GM20000 (cell line): ENCODE results near the gene KLHL17.
A peak's percentile ranks its signal among the peaks of the same experiment; 100 is the strongest.
"Not testable (repeated sequence)": the region's sequence is repeated elsewhere in the genome, so short reads cannot be mapped to it uniquely, and the experiment has no call there.

Source experiments
- DNase-seq: peaks from one replicate; pipeline ENCODE4 v3.0.0; 2012; ENCODE audit warnings: low spot score
- TF ChIP-seq, protein P1 (sequence below): IDR thresholded peaks from 2 replicates; pipeline ENCODE4 v1.5.1; 2012; ENCODE audit warnings: mild to moderate bottlenecking, control low read depth; ENCODE audit errors: extremely low read depth, missing control alignments

The KLHL17 gene

DNA sequence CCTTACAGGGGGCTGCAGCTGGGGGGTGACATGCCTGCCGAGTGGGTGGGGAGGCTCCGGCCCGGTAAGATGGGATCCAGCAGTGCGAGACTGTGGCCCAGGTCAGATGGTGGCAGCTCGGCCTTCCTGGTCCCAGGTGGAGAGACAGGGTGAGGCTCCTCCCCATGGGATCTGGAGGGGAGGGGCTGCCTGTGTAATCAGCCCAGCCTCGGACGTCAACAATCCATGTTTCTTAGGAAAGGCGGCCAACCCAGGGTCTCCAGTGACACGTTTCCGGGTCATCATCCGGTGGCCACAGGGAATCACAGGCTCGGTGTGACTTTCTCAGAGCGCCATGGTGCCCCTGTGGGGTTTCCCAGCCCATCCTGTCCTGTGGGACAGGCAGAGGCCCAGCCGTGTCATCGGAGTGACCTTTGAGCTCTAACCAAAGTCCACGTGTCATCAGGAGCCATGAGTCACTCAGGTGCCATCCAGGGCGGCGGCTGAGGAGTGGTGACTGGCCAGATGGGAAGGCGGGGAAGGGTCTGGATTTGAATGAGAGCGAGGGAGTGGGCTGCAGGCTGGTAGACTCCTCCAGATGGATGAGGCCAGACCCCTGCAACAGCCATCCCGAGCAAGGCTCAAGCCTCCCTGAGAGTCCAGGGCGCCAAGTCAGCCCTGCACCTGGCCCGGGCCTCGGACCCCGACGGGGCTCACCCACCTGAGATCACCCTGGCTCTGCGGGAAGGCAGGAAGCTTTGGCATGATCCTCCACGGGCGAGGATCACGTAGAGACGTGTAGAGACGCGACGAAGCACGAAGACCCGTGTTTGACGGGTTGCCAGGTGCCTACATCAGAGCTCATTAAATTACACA is 46.1 kb downstream of the KLHL17 start:
- TF ChIP-seq, protein P1, sequence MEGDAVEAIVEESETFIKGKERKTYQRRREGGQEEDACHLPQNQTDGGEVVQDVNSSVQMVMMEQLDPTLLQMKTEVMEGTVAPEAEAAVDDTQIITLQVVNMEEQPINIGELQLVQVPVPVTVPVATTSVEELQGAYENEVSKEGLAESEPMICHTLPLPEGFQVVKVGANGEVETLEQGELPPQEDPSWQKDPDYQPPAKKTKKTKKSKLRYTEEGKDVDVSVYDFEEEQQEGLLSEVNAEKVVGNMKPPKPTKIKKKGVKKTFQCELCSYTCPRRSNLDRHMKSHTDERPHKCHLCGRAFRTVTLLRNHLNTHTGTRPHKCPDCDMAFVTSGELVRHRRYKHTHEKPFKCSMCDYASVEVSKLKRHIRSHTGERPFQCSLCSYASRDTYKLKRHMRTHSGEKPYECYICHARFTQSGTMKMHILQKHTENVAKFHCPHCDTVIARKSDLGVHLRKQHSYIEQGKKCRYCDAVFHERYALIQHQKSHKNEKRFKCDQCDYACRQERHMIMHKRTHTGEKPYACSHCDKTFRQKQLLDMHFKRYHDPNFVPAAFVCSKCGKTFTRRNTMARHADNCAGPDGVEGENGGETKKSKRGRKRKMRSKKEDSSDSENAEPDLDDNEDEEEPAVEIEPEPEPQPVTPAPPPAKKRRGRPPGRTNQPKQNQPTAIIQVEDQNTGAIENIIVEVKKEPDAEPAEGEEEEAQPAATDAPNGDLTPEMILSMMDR = no peak
- no peak for DNase-seq

- DNase-seq = not testable (repeated sequence)
Observed at GRCh38 chr1:1010131-1010530, 49.7 kb downstream of the KLHL17 start.

DNA sequence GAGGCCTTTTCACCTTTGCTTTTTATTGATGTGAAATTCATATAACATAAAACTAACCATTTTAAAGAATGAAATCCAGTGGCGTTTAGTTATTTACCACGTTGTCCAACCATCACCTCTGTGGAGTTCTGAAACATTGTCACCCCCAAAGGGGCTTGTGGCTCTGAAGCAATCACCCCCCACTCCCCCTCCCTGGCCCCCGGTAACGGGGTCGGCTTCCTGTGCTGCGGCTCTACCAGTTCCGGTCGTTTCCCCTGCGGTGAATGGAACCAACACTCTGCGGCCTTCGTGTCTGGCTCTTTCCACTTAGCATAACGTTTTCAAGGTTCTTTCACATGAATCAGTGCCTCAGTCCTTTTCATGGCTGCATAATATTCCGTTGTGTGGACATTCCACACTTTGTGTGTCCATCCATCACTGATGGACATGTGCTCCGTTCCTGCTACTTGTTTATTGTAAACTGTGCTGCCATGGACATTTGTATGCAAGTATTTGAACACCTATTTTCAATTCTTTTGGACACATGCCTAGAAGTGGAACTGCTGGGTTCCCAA is 51.1 kb downstream of the KLHL17 start:
- TF ChIP-seq, protein P1 = no peak
- no peak for DNase-seq

DNA sequence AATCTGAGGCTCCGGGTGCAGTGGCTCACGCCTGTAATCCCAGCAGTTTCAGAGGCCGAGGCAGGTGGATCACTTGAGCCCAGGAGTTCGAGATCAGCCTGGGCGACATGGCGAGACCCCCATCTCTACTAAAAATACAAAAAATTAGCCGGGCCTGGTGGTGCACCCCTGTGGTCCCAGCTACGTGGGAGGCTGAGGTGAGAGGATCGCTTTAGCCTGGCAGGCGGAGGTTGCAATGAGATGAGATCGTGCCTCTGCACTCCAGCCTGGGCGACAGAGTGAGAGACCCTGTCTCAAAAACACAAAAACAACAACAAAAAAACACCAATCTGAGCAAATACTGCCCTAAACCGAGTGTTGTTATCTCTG is 52.3 kb downstream of the KLHL17 start:
- DNase-seq = not testable (repeated sequence)

- peak; percentile 84 for DNase-seq
- TF ChIP-seq, protein P1 = no peak
Observed at GRCh38 chr1:1013105-1013921, 52.9 kb downstream of the KLHL17 start, which contains the start of gene ISG15. Gene ISG15, plus strand, starts transcription at chr1:1013497. Its CDS starts 77 bp downstream, at chr1:1013574.

- TF ChIP-seq, protein P1 = no peak
- DNase-seq = peak; percentile 62
Observed at GRCh38 chr1:1013922-1014648, 53.7 kb downstream of the KLHL17 start.

DNA sequence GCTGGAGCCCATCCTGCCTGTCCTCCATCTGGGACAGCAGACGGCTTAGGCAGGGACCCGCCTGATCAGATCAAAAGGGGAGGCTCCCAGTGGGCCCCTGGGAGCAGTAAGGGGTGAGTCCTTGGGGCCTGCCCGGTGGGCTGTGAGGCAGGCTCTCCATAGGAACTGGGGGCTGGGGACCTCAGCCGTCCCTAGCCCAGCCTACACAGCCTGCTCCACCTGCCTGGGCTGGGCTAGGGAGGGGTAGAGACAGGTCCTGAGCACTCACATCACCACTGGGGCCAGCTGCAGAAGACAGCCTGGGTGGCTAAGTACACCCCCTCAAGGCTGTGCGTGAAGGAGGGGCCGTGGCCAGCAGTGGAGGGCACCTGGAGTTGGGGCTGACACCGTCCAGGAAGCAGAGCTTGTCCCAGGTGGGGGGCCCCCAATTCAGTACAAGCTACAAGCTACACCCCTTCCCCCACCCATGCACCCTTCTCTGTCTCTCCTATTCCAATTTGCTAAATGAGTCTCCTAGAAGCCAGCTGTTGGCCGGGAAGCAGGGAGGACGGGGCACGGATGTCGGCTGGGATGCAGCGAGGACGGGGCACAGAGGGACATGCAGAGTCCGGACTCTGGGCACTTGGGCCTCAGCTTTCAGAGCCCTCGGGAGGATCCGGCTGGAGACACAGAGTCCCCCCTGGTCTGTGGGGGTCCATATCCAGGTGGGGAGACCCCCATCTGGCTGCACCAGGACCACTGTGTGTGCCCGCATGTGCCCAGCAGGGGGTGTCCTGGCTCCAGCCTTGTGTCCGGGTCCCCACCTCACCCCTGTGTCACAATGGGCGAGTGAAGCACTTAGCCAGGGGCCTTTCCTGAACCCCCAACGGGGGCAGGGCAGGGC is 54.7 kb downstream of the KLHL17 start:
- peak; percentile 22 for DNase-seq
- TF ChIP-seq, protein P1 = peak; percentile 32
